Thyroid gland (tissue), 4 donors: ENCODE data around the gene CFAP210.

ENCODE experiments used
- CTCF ChIP-seq, 6 experiments: fragments of 200-600 bp in 3 of 6; fragments of 450-650 bp in 3 of 6; sonication (generic) in 3 of 6; IDR thresholded peaks; one replicate each; pipeline ENCODE4 v1.5.1; 2016 to 2019; ENCODE audit warnings: antibody characterized with exemption in 6 of 6, mild to moderate bottlenecking in 2 of 6, inconsistent platforms in 1 of 6, moderate library complexity in 1 of 6
- POLR2A ChIP-seq, 2 donors: fragments of 450-650 bp; IDR thresholded peaks; one replicate each; pipeline ENCODE4 v1.6.1; 2017; ENCODE audit warnings: antibody characterized with exemption in 2 of 2, mild to moderate bottlenecking in 2 of 2, moderate library complexity in 1 of 2

GRCh38 chr2:169683425-169684134, 10.6 kb downstream of the CFAP210 start:
- no peak for TF ChIP-seq POLR2A (IDR thresholded peaks at IDR 0.05)
- TF ChIP-seq CTCF (IDR thresholded peaks at IDR 0.05) = no peak
